Esophagus squamous epithelium (tissue), 5 donors: Measurements from ENCODE around the gene SLC25A44. TPM values are rescaled to one million over a fixed set of nuclear protein-coding genes. Genes with fewer than 3 reads are reported as not detected.

ENCODE experiments used
- DNase-seq: peaks from one replicate; lab custom pipeline; 2025; lab: John Stamatoyannopoulos, UW
- H3K27ac ChIP-seq, 4 donors: fragments of 200-600 bp; sonication (generic); one replicate each; pipeline ENCODE4 v1.5.1; 2016 to 2019; ENCODE audit warnings: mild to moderate bottlenecking in 1 of 4
- H3K27me3 ChIP-seq, 4 donors: fragments of 200-600 bp; sonication (generic); 1 replicate in 3 of 4; 2 replicates in 1 of 4; pipeline versions ENCODE4 v1.5.1 to v1.6.0; 2017 to 2021; ENCODE audit warnings: antibody characterized with exemption in 1 of 4
- H3K36me3 ChIP-seq, 3 donors: fragments of 200-600 bp; sonication (generic); one replicate each; pipeline ENCODE4 v1.5.1; 2016 to 2019
- H3K4me1 ChIP-seq, 3 donors: fragments of 200-600 bp; sonication (generic); one replicate each; pipeline ENCODE4 v1.5.1; 2017 to 2019
- H3K4me3 ChIP-seq, 4 donors: fragments of 200-600 bp; sonication (generic); 1 replicate in 3 of 4; 2 replicates in 1 of 4; pipeline ENCODE4 v1.5.1; 2016 to 2019; ENCODE audit warnings: mild to moderate bottlenecking in 2 of 4, moderate library complexity in 1 of 4
- H3K9me3 ChIP-seq, 3 donors: fragments of 200-600 bp; sonication (generic); one replicate each; pipeline ENCODE4 v1.5.1; 2016 to 2019
- CTCF ChIP-seq, 6 experiments: fragments of 450-650 bp in 4 of 6; fragments of 200-600 bp in 2 of 6; sonication (generic) in 2 of 6; IDR thresholded peaks; one replicate each; pipeline ENCODE4 v1.5.1; 2016 to 2019; ENCODE audit warnings: antibody characterized with exemption in 6 of 6, mild to moderate bottlenecking in 4 of 6, moderate library complexity in 4 of 6
- POLR2A ChIP-seq, 4 donors: fragments of 450-650 bp; IDR thresholded peaks; one replicate each; pipeline ENCODE4 v1.6.1; 2017; ENCODE audit warnings: antibody characterized with exemption in 4 of 4, mild to moderate bottlenecking in 4 of 4, moderate library complexity in 3 of 4
- WGBS, 2 donors: methylation state at CpG; one replicate each; pipeline ENCODE4 v1.1.5; 2018; 5-methylcytosine and 5-hydroxymethylcytosine counted together
- intact Hi-C: fragments of 100-400 bp; cut with DNase I; formaldehyde crosslinking; loops from one replicate; pipeline ENCODE4 v1.15.0; 2022
- total RNA-seq, 4 donors: library from RNA; depleted of rRNA; stranded (reverse); fragments of >200 nt; gene quantifications; one replicate each; pipeline ENCODE4 v1.1.0, GENCODE V29; 2016
- donor health status: DM: yes; HTN: yes; CAD: no.

The SLC25A44 gene
- total RNA-seq, 4 donors from 2014 or later: 10.5 to 17.7 (median 15.7) TPM

- H3K27ac ChIP-seq: no peak overlapping the region
- H3K36me3 ChIP-seq: peaks cover 0 to 99% (median 0%) of the 10 kb centered on the region in 3 donors
- WGBS, 2 donors: 92 to 100% methylated on average over 1 of the region's 1 CpG
- intact Hi-C loops: no loop called here
- H3K9me3 ChIP-seq: no peaks in the 10 kb centered on the region
- TF ChIP-seq CTCF (IDR thresholded peaks at IDR 0.05) (no peak), POLR2A (IDR thresholded peaks at IDR 0.05) (no peak)
- no peaks in the 10 kb centered on the region for H3K27me3 ChIP-seq
- no peak for DNase-seq
- H3K4me3 ChIP-seq: no peak overlapping the region
- peaks cover 3 to 21% (median 5%) of the 10 kb centered on the region in 3 donors for H3K4me1 ChIP-seq
Observed at GRCh38 chr1:156163712-156164111, 30.2 kb upstream of the SLC25A44 start.

GRCh38 chr1:156164125-156164831 lies 29.6 kb upstream of the SLC25A44 start:
- intact Hi-C loops: no loop called here
- no peaks in the 10 kb centered on the region for H3K9me3 ChIP-seq
- no peak overlapping the region for H3K4me3 ChIP-seq
- H3K27me3 ChIP-seq: no peaks in the 10 kb centered on the region
- DNase-seq: no peak
- WGBS, 2 donors: 78 to 81% methylated on average over 6 of the region's 6 CpGs
- TF ChIP-seq POLR2A (IDR thresholded peaks at IDR 0.05) (no peak), CTCF (IDR thresholded peaks at IDR 0.05) (no peak)
- peaks cover 3 to 21% (median 5%) of the 10 kb centered on the region in 3 donors for H3K4me1 ChIP-seq
- no peak overlapping the region for H3K27ac ChIP-seq
- peaks cover 0 to 99% (median 0%) of the 10 kb centered on the region in 3 donors for H3K36me3 ChIP-seq

- H3K4me1 ChIP-seq: peaks cover 3 to 20% (median 5%) of the 10 kb centered on the region in 3 donors
- no peak overlapping the region for H3K27ac ChIP-seq
- H3K27me3 ChIP-seq: no peaks in the 10 kb centered on the region
- WGBS, 2 donors: 23 to 29% methylated on average over 2 of the region's 2 CpGs
- H3K4me3 ChIP-seq: no peak overlapping the region
- peaks cover 0 to 99% (median 0%) of the 10 kb centered on the region in 3 donors for H3K36me3 ChIP-seq
- no peak for DNase-seq
- TF ChIP-seq POLR2A (IDR thresholded peaks at IDR 0.05) (no peak), CTCF (IDR thresholded peaks at IDR 0.05) (no peak)
- no peaks in the 10 kb centered on the region for H3K9me3 ChIP-seq
- intact Hi-C loops: no loop called here
Observed at GRCh38 chr1:156165083-156165482, 28.8 kb upstream of the SLC25A44 start.

GRCh38 chr1:156167536-156167935 lies 26.4 kb upstream of the SLC25A44 start:
- Histone ChIP-seq H3K27me3 (no peaks in the 10 kb centered on the region), H3K4me1 (no peaks in the 10 kb centered on the region), H3K4me3 (no peak overlapping the region), H3K27ac (no peak overlapping the region), H3K36me3 (peaks cover 0 to 97% (median 0%) of the 10 kb centered on the region in 3 donors), H3K9me3 (no peaks in the 10 kb centered on the region)
- TF ChIP-seq CTCF (IDR thresholded peaks at IDR 0.05): no peak
- no peak for TF ChIP-seq POLR2A (IDR thresholded peaks at IDR 0.05)
- whole genome bisulfite sequencing, 2 donors: 65 to 70% methylated on average over 5 of the region's 5 CpGs
- DNase-seq: no peak
- intact Hi-C loops: no loop called here

GRCh38 chr1:156172696-156173470 lies 21.0 kb upstream of the SLC25A44 start:
- H3K27ac ChIP-seq: no peak overlapping the region
- intact Hi-C loops: no loop called here
- H3K4me1 ChIP-seq: no peaks in the 10 kb centered on the region
- peaks cover 0 to 98% (median 8%) of the 10 kb centered on the region in 3 donors for H3K36me3 ChIP-seq
- no peaks in the 10 kb centered on the region for H3K9me3 ChIP-seq
- H3K4me3 ChIP-seq: no peak overlapping the region
- WGBS, 2 donors: 89 to 90% methylated on average over 8 to 9 of the region's 9 CpGs
- no peak for DNase-seq
- TF ChIP-seq POLR2A (IDR thresholded peaks at IDR 0.05) (no peak), CTCF (IDR thresholded peaks at IDR 0.05) (no peak)
- H3K27me3 ChIP-seq: no peaks in the 10 kb centered on the region
